ENCODE measurements around the gene NXNL2.

- no peak for TF ChIP-seq YY1 (IDR thresholded peaks at IDR 0.05)
- TF ChIP-seq REST (IDR thresholded peaks at IDR 0.05) = no peak
- TF ChIP-seq CTCF (IDR thresholded peaks at IDR 0.05; ENCODE audit: low read depth, low read length, missing input control) = no peak
- TF ChIP-seq TAF1 (conservative IDR thresholded peaks at IDR 0.05) = no peak
- no peak for TF ChIP-seq ZBTB33 (IDR thresholded peaks at IDR 0.05)
- TF ChIP-seq RAD21 (IDR thresholded peaks at IDR 0.05) = no peak
- TF ChIP-seq RXRA (IDR thresholded peaks at IDR 0.05) = no peak
- no peak for TF ChIP-seq EGR1 (IDR thresholded peaks at IDR 0.05; ENCODE audit: low read depth in 2 of 2)
- TF ChIP-seq SP1 (IDR thresholded peaks at IDR 0.05) = no peak
- TF ChIP-seq ATF3 (IDR thresholded peaks at IDR 0.05) = no peak
- no peak for TF ChIP-seq GABPA (IDR thresholded peaks at IDR 0.05 in 1 of 2, conservative IDR thresholded peaks at IDR 0.05 in 1 of 2)
- TF ChIP-seq JUND (IDR thresholded peaks at IDR 0.05) = no peak
- TF ChIP-seq HNF4G (IDR thresholded peaks at IDR 0.05) = no peak
These were observed 30.9 kb upstream of the NXNL2 start for GRCh38 chr9:88503845-88504764.

All from liver (tissue), 3 donors.